Mucosa of rectum (tissue), 2 donors: ENCODE data around the gene SPPL3.
"Not testable (repeated sequence)": the region's sequence is repeated elsewhere in the genome, so short reads cannot be mapped to it uniquely, and the experiment has no call there.

Source experiments
- H3K27ac ChIP-seq, 2 donors: one replicate each; pipeline ENCODE4 v1.7.0; 2013; ENCODE audit warnings: inconsistent platforms in 2 of 2, low read depth in 2 of 2, low read length in 2 of 2
- H3K27me3 ChIP-seq, 2 donors: one replicate each; pipeline ENCODE4 v1.7.0; 2013; ENCODE audit warnings: low read length in 2 of 2; ENCODE audit not compliant: control insufficient read depth in 2 of 2, insufficient read depth in 2 of 2
- H3K36me3 ChIP-seq, 2 donors: one replicate each; pipeline ENCODE4 v1.7.0; 2013; ENCODE audit warnings: low read length in 2 of 2; ENCODE audit not compliant: control insufficient read depth in 2 of 2, insufficient read depth in 2 of 2
- H3K4me1 ChIP-seq, 2 donors: one replicate each; pipeline ENCODE4 v1.7.0; 2013; ENCODE audit warnings: low read length in 2 of 2, mild to moderate bottlenecking in 1 of 2; ENCODE audit not compliant: control insufficient read depth in 2 of 2, insufficient read depth in 2 of 2
- H3K4me3 ChIP-seq, 2 donors: one replicate each; pipeline ENCODE4 v1.7.0; 2013; ENCODE audit warnings: low read length in 2 of 2
- H3K9ac ChIP-seq, 2 donors: one replicate each; pipeline ENCODE4 v1.7.0; 2013; ENCODE audit warnings: low read length in 2 of 2, low read depth in 1 of 2, mild to moderate bottlenecking in 1 of 2
- H3K9me3 ChIP-seq, 2 donors: one replicate each; pipeline ENCODE4 v1.7.0; 2013; ENCODE audit warnings: low read length in 2 of 2; ENCODE audit not compliant: control insufficient read depth in 2 of 2
- donor health status: healthy.
- donor health status: Normal muscosa, but diverticular disease.

SPPL3 gene, protein sequence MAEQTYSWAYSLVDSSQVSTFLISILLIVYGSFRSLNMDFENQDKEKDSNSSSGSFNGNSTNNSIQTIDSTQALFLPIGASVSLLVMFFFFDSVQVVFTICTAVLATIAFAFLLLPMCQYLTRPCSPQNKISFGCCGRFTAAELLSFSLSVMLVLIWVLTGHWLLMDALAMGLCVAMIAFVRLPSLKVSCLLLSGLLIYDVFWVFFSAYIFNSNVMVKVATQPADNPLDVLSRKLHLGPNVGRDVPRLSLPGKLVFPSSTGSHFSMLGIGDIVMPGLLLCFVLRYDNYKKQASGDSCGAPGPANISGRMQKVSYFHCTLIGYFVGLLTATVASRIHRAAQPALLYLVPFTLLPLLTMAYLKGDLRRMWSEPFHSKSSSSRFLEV

DNA sequence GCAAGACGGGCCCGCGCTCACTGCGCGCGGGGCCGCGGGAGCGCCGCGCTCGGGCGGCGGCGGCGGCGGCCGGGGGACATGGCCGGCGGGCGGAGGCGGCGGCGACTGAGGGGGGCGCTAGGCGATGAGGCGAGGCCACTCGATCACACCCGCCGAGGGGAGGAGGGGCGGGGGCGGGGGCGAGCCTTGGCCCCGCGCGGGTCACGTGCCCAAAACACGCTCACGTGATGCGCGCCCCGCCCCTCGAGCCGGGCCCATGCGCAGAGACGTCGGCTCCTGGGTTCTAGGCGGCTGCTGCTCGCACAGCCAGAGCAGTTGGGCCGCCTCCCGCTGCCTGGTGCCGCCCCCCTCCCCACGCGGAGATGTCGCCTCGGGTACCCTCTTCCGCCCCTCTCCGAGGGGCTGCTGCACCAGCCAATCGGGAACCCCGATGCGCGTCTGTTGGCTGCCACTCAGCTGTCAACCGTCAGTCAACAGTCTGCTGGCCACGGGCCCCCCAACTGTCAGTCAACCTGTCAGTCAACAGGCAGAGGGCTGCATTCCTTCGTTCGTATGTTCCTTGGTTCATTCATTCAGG lies at the start of gene SPPL3:
Gene SPPL3, minus strand, starts transcription at position 162 of the 577 bp plus-strand sequence. CDS start 491 bp downstream, outside the sequence.
- Histone ChIP-seq H3K4me3 (peak within 1 kb of the TSS; percentile 83 to 90), H3K9me3 (no peaks in the 10 kb centered on the region), H3K27me3 (no peaks in the 10 kb centered on the region), H3K4me1 (peaks cover 10 to 14% of the 10 kb centered on the region in 2 donors), H3K9ac (peak within 1 kb of the TSS; percentile 81 to 82), H3K36me3 (peaks cover 0 to 3% of the 10 kb centered on the region in 2 donors), H3K27ac (peak within 1 kb of the TSS; percentile 85 to 92)

DNA sequence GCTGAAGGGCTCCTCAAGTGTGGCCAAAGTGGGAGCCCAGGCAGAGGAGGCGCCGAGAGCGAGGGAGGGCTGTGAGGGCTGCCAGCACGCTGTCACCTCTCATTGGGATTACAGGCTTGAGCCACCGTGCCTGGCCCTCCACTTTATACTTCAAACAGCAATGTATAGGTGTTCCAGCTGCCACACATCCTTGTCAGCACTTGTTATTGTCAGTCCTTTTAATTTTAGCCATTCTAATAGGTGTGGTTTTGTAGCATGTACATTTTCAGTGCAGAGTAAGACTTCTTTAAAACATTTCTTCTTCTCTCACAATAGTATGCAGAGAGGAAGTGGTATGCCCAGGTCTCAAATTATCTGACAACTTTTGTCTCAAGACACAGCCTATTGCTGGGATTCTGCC lies 46.6 kb upstream of the SPPL3 start:
- Histone ChIP-seq H3K9ac (no peak overlapping the region), H3K4me1 (no peaks in the 10 kb centered on the region), H3K27me3 (no peaks in the 10 kb centered on the region), H3K9me3 (no peaks in the 10 kb centered on the region), H3K4me3 (no peak overlapping the region), H3K27ac (no peak overlapping the region), H3K36me3 (no peaks in the 10 kb centered on the region)

- not testable (repeated sequence) for H3K9me3 ChIP-seq, H3K36me3 ChIP-seq, H3K4me1 ChIP-seq
These were observed 46.2 kb upstream of the SPPL3 start for GRCh38 chr12:120950260-120950799.

GRCh38 chr12:120945516-120945915 lies 41.4 kb upstream of the SPPL3 start:
- H3K27ac ChIP-seq, H3K4me1 ChIP-seq: not testable (repeated sequence)

More at GRCh38 chr12:120950260-120950799, 46.2 kb upstream of the SPPL3 start:
- not testable (repeated sequence) for H3K27ac ChIP-seq, H3K9ac ChIP-seq, H3K27me3 ChIP-seq, H3K4me3 ChIP-seq

DNA sequence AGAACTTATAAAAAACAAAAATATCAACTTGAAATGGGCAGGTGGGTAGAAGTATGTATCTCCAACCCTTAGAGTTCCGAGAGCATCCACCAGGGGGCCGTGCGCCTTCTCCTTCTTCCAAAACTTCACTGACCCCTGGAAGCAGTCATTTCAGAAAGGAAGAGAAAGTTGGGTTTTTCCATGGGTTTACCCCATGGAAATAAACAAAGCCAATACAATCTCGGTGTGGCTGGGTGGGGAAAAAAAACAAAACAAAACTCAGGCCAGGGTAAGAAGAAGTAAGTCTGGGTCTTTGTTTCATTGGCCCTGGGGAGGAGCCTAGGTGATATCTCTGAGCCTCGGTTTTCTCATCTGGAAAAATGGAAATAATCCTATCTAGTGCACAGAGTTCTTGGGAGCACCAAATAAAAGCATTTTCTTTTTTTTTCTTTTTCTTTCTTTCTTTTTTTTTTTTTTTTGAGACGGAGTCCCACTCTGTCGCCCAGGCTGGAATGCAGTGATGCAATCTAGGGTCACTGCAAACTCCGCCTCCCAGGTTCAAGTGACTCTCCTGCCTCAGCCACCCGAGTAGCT lies 40.6 kb upstream of the SPPL3 start:
- Histone ChIP-seq H3K9ac (no peak overlapping the region), H3K4me3 (no peak overlapping the region), H3K9me3 (no peaks in the 10 kb centered on the region), H3K27ac (no peak overlapping the region), H3K36me3 (no peaks in the 10 kb centered on the region), H3K27me3 (no peaks in the 10 kb centered on the region), H3K4me1 (no peaks in the 10 kb centered on the region)

More at GRCh38 chr12:120945516-120945915, 41.4 kb upstream of the SPPL3 start:
- H3K9ac ChIP-seq, H3K36me3 ChIP-seq, H3K9me3 ChIP-seq, H3K27me3 ChIP-seq, H3K4me3 ChIP-seq: not testable (repeated sequence)

- Histone ChIP-seq H3K27me3 (no peaks in the 10 kb centered on the region), H3K27ac (no peak overlapping the region), H3K36me3 (no peaks in the 10 kb centered on the region), H3K9me3 (no peaks in the 10 kb centered on the region), H3K4me3 (no peak overlapping the region), H3K9ac (no peak overlapping the region), H3K4me1 (no peaks in the 10 kb centered on the region)
These were observed 39.3 kb upstream of the SPPL3 start for GRCh38 chr12:120943482-120943881.

- Histone ChIP-seq H3K27me3 (no peaks in the 10 kb centered on the region), H3K4me1 (no peaks in the 10 kb centered on the region)
These were observed 37.8 kb upstream of the SPPL3 start for GRCh38 chr12:120941846-120942405.

GRCh38 chr12:120941412-120941811 lies 37.3 kb upstream of the SPPL3 start:
- Histone ChIP-seq H3K9me3 (no peaks in the 10 kb centered on the region), H3K4me1 (no peaks in the 10 kb centered on the region), H3K27ac (no peak overlapping the region), H3K27me3 (no peaks in the 10 kb centered on the region), H3K4me3 (no peak overlapping the region), H3K9ac (no peak overlapping the region), H3K36me3 (no peaks in the 10 kb centered on the region)

More at GRCh38 chr12:120941846-120942405, 37.8 kb upstream of the SPPL3 start:
- no peak overlapping the region for H3K27ac ChIP-seq
- no peak overlapping the region for H3K4me3 ChIP-seq
- H3K9ac ChIP-seq, result no peak overlapping the region
- H3K36me3 ChIP-seq, result no peaks in the 10 kb centered on the region
- no peaks in the 10 kb centered on the region for H3K9me3 ChIP-seq

DNA sequence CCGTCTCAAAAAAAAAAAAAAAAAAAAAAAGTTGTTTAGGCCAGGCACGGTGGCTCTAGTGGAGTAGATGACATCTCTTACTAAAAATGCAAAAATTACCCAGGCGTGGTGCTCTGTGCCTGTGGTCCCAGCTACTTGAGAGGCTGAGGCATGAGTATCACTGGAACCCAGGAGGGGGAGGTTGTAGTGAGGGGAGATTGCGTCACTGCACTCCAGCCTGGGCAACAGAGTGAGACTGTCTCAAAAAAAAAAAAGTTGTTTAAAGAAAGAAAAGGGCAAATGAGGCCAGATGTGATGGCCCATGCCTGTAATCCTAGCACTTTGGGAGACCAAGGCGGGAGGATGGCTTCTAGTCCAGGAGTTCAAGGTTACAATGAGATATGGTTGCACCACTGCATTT lies 36.6 kb upstream of the SPPL3 start:
- no peak overlapping the region for H3K27ac ChIP-seq
- H3K9ac ChIP-seq, result no peak overlapping the region
- no peaks in the 10 kb centered on the region for H3K9me3 ChIP-seq
- H3K4me3 ChIP-seq, result no peak overlapping the region
- H3K36me3 ChIP-seq, result no peaks in the 10 kb centered on the region
- H3K27me3 ChIP-seq, result no peaks in the 10 kb centered on the region
- H3K4me1 ChIP-seq, result no peaks in the 10 kb centered on the region

- H3K27ac ChIP-seq, result no peak overlapping the region
- H3K27me3 ChIP-seq, result no peaks in the 10 kb centered on the region
These were observed 35.8 kb upstream of the SPPL3 start for GRCh38 chr12:120940006-120940405.

More at GRCh38 chr12:120940006-120940405, 35.8 kb upstream of the SPPL3 start:
- H3K9ac ChIP-seq, result no peak overlapping the region
- no peaks in the 10 kb centered on the region for H3K36me3 ChIP-seq
- H3K4me1 ChIP-seq, result no peaks in the 10 kb centered on the region
- no peak overlapping the region for H3K4me3 ChIP-seq
- no peaks in the 10 kb centered on the region for H3K9me3 ChIP-seq
